Fibroblast of peridontal ligament (primary cell): ENCODE measurements around the gene CAPSL.
"Not testable (repeated sequence)": the region's sequence is repeated elsewhere in the genome, so short reads cannot be mapped to it uniquely, and the experiment has no call there.

Experiments used
- DNase-seq: peaks from one replicate; pipeline ENCODE4 v3.0.0-alpha.2; 2010; ENCODE audit errors: extremely low read depth

Gene CAPSL

DNA sequence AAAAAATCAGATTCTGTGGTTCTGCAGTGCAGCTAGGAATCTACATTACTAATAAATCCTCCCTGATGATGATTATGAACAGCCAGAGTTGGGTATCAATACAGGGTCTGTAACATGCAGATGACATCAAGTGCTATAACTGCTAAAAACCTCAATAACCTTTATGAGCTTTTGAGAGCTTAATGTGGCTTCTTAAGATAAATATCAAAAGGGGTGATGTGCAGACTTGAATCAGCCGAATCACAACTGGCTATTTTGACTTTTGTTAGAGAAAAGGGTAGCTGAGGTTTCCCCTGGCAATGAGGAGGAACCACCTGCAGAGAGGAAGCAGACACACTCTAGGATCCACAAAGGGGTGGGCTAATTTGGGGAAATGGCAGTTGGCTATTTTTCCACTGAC is 30.2 kb downstream of the CAPSL start:
- no peak for DNase-seq

GRCh38 chr5:35904443-35905132 is 33.8 kb downstream of the CAPSL start:
- no peak for DNase-seq

DNA sequence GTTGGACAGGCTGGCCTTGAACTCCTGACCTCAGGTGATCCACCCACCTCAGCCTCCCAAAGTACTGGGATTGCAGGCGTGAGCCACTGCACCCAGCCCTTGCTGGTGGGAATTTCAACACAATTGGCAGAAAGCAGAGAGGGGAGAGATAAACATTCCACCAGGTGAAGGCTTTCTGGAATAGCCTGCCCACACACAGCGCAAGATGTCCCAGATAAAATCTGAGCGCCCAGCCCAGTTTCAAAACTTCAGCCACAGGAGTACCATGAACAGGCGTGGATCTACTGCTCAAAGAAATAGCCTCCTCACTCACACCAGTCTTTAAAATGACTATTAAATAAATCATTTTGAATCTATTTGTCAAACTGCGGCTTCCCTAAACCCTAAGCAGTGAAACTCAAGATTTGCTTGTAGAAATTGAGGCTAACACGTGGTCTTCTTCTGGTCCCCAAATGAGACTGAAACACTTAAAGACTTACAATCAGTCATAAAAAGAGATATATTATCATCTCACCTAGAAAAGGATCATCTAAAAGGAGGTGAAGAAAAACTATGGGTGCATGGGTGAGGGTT is 34.7 kb downstream of the CAPSL start:
- DNase-seq = no peak

DNA sequence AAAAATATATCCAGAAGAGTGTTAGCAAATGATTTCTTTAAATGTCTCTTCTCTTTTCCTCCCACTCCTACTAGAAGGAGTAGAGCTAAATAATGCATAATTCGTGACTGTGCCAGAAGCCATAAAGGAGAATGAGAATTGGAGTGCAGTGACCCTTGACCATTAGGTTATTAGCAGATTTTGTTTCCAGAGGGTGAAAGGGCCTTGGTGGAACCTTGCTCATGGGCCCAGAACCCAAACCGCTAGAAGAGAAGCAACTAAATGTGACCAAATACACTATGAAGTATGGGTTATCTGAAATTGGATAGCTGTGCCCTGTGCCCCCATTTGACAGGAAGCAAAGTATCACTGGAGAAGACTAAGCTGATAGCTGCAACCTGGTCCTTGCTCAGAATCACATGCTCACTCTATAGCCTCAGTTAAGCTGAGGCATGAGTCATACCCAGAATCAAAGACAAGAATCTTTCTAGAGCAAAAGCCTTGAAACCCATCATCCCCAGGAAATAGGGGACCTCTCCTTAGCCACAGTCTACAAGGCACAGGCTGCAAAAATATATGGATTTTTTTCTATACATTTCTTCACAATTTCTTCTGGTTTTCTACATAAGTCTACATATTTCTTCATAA is 36.3 kb downstream of the CAPSL start:
- DNase-seq = no peak

DNA sequence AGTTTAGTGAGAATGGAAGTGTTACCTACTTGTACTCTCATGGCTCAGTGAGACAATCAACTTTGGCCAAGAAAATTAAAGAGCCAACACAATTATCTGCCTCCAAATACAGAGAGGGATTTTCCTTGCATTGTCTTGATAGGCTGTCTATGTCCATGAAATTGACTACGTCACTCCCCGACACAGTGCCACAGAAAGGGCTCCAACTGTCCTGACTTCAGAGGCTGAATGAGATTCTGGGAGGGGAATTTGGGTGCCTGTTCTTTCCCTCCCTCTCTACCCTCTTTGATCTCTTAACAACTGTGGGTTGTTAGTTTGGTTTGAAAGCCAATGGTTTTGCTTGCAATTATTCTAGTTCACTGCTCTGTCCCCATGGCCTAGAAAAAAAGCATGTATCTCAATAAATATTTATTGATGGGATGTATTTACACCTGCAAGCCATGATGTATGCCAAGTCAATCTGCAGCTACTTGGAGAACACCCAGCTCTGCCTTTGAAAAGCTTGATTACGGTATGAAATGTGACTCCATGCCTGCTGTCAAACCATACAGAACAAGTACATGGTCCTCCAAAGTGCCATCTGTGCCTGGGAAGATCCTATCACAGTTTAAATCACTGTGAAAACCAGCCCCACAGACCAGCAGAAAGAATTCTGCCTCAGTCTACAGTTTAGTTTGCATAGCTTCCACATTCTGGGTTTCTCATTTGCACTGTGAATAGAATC is 37.3 kb downstream of the CAPSL start:
- no peak for DNase-seq

DNA sequence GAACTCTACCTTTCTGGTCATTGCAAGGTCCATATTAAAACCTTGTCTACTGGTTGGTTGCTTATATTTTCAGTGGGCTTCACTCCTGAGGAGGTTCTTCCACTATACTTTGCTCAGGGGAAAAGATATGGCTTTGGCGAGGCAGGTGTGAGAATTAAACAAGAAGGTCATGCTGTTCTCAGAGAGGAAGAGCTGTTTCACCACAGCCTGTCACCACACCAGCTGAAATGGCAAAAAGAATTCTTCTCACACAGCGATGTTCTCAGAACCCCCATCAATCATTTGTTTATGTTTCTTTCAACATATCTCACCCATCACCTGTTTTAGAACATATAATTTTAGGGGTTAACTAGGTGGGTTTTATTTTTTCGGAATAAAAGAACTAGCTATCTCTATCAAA is 38.6 kb downstream of the CAPSL start:
- no peak for DNase-seq

DNA sequence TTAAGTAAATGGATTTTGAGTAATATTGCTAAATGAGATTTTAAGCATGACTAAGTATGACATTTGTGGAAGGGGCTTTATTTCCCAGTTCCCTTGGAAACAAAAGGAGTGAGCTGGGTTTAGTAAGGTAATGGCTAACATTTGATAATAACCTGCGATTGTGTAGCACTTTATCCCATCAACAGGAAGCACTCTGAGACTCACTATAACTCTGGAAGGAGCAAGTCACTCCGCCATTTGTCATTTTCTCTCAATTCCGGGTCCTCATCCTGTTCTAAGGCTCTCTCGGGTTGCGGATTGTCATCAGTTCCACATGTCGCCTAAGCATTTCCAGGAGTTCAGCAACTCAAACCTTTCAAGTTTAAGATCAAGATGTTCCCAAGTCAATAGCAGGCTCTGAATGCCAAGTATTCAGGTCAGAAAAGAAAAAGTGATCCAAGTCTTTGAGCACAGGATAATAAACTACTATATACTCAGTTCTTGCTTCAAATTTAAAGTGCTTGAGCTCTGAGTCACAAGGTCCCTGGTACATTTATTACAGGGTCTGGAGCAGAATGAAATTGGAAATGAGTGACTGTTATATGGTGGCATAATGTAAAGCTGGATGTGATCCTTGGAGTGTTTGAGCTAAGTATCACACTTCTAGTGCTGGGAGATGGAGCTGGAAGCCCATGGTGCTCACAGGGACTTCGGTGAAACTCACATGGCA is 39.3 kb downstream of the CAPSL start:
- no peak for DNase-seq

GRCh38 chr5:35894131-35894530 is 44.3 kb downstream of the CAPSL start:
- DNase-seq = no peak

DNA sequence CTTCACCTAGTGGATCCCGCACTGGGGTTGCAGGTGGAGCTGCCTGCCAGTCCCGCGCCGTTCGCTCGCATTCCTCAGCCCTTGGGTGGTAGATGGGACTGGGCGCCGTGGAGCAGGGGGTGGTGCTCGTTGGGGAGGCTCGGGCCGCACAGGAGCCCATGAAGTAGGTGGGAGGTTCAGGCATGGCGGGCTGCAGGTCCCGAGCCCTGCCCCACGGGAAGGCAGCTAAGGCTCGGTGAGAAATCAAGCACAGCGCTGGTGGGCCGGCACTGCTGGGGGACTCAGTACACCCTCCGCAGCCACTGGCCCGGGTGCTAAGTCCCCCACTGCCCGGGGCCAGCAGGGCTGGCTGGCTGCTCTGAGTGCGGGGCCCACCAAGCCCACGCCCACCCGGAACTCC is 45.6 kb downstream of the CAPSL start:
- DNase-seq = not testable (repeated sequence)

- peak; percentile 73 for DNase-seq
Observed at GRCh38 chr5:35890021-35891020, 48.1 kb downstream of the CAPSL start.

DNA sequence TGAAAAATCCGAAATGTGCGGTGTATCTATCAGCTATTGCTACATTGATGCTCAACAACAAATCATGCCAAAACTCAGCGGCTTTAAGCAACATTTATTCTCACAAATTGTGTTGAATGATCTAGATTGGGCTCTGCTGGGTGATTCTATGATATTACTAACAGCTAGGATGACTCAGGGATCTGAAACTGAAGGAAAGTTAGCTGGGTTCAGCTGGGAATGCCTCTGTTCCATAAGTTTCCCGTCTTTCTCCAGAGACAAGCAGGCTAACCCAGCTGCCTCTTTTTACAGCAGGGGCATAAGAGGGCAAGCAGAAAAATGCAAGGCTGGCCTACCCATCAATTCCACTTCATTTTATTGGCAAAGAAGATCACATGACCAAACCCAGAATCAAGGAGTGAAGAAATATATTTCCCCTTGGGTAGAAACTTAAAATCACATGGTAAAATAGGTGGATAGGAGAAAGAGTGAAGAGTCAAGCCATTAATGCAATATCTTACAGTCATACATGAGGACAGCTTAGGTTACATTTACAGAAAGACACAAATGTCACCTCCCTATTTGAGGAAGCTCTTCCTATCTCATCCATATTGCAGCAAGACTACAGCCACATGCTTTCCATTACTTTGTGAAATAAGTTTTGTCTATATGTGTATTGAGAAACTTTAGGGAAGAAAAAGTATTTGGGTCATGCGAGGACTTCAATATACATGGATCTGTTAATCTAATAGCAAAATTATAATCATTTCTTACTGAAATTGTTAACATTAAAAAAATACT is 50.9 kb downstream of the CAPSL start:
- no peak for DNase-seq

DNA sequence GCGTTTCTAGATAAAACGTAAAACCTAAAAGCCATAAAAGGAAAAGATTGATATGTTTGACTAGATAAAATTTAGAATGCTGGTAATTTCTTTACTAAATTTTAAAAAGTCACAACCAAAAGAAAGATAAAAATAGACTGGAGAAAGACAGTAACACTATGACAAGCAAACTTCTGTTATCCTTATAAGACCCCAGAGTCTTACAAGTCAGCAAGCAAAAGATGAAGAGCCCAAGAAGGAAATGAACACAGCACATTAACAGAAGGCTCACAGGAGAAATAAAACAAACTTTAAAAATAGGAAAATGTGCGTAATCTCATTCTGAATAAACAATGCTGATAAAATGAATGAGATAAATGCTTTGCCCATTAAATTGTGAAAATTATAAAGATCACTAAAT is 52.0 kb downstream of the CAPSL start:
- DNase-seq = no peak

GRCh38 chr5:35884773-35885172 is 53.6 kb downstream of the CAPSL start:
- DNase-seq = no peak

DNA sequence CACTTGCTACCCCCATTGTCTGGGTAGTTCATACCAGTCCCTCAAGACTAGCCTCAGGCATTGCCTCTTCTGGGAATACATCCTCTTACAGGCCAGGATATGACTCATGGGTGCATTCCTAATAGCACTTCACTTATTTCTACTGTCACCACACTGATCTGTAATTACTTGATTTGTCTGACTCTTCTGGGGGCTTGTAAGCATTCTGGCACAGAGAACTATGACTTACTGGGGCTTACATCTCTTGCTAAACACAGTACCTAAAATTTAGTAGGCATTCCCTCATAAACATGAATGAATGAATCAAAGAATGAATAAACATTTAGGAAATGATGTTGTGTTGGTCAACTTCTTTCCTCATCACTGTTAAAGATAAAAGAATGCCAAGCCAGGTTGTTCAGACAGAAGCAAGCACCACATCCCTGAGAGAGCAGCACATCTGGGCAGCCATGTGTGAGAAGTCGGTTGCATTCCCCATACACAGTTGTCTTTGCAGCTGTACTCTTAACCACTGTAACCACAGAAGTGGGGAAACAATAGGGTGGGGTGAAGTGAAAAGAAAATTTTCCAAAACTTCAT is 54.1 kb downstream of the CAPSL start:
- DNase-seq = peak; percentile 60

DNA sequence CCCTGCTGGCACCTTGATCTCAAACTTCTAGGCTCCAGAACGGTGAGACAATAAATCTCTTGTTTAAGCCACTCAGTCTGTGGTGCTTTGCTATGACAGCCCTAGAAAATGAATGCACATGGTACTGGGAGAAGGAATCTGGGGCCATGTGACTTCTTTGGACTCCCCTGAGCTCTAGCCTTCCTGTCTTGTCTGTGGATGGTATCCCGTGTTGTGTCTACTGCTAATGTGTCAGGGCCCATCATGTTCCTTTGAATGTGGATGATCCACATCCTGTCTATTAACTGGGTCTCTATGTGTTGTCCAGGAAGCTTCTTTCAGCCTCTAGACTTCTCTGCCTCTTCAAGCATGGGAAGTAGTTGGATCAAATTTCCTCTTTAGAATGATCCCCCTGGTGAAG is 56.7 kb downstream of the CAPSL start:
- no peak for DNase-seq

DNA sequence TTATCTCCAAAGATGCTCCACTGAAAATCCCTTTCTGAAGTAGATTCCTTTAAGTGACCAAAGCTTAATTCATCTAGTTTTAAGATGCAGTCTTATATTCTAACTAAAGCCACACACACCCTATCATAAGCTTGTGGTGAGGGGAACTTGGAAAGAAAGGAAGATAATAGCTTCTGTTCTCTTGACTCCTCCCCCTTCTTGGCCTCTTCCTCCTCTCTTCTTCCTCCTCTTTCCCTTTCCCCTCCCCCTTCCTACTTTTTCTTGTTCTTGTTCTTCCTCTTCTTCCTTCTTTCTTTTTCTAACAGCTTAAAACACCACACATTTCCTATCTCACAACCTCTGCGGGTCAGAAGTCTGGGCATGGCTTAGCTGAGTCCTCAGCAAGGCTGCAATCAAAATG is 58.3 kb downstream of the CAPSL start:
- no peak for DNase-seq

DNA sequence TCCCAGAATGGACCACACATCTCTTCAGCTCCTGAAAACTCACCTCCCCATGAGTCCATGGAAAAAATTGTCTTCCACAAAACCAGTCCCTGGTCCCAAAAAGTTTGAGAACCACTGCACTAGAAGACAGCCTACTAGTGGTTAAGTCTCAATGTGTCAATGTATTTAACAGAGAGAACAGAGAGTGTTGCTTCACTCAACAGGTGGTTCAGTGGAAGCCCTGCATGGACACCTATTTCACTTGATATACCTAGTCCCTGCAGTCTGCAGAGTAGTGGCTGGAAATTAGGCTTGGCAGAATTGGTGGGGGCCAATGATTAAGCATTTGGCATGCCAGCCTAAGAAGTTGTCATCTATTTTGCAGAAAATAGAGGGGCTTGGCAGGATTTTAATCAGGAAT is 58.8 kb downstream of the CAPSL start:
- no peak for DNase-seq

GRCh38 chr5:35879096-35879495 is 59.3 kb downstream of the CAPSL start:
- DNase-seq = no peak

DNA sequence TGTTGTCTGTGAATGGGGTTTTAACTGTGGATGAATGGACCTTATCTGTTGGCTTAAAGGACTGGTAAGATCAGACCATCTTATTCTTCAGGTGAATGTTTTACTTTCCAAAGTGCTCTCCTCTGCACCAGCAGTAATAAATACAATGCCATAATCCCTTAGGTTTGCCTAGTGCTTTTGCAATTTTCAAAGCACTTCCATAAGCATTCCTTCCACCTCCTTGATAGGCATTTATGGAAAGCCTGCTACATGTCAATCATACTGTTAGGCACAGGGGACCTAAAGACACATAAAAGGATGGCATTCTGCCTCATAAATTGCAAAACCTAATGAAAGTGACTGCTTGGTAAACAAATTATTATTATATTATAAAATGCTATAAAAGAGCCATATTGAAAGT is 60.3 kb downstream of the CAPSL start:
- DNase-seq = no peak

- DNase-seq = no peak
Observed at GRCh38 chr5:35877655-35878054, 60.8 kb downstream of the CAPSL start.
